AG09319 (cell line): ENCODE data around the gene MYOCD.

ENCODE experiments used
- DNase-seq: peaks from one replicate; pipeline ENCODE4 v3.0.0-alpha.2; 2010; ENCODE audit warnings: low read depth; ENCODE audit errors: extremely low read depth
- TF ChIP-seq, protein P1 (sequence below): IDR thresholded peaks from 2 replicates; pipeline ENCODE4 v1.5.1; 2011; ENCODE audit warnings: low read depth, mild to moderate bottlenecking, inconsistent platforms, low read length, moderate library complexity

The MYOCD gene

DNA sequence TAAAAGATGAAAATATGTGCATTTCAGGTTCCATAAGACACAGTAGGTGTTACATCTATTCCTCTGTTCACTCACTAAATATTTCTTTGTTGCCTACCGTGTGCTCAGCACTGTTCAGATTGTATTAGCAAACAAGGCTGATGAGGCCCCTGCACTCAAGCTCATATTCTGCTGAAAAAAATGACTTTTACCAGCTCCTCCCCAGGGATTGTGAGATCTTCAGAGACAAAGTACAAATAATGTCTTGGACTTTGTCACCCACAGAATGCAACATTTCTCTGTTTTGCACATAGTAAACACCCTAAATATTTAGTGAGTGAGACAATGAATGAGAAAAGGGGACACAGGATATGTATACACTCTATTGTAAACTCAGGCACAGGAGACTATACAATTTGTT lies 21.9 kb upstream of the MYOCD start:
- no peak for DNase-seq
- TF ChIP-seq, protein P1, sequence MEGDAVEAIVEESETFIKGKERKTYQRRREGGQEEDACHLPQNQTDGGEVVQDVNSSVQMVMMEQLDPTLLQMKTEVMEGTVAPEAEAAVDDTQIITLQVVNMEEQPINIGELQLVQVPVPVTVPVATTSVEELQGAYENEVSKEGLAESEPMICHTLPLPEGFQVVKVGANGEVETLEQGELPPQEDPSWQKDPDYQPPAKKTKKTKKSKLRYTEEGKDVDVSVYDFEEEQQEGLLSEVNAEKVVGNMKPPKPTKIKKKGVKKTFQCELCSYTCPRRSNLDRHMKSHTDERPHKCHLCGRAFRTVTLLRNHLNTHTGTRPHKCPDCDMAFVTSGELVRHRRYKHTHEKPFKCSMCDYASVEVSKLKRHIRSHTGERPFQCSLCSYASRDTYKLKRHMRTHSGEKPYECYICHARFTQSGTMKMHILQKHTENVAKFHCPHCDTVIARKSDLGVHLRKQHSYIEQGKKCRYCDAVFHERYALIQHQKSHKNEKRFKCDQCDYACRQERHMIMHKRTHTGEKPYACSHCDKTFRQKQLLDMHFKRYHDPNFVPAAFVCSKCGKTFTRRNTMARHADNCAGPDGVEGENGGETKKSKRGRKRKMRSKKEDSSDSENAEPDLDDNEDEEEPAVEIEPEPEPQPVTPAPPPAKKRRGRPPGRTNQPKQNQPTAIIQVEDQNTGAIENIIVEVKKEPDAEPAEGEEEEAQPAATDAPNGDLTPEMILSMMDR: no peak

DNA sequence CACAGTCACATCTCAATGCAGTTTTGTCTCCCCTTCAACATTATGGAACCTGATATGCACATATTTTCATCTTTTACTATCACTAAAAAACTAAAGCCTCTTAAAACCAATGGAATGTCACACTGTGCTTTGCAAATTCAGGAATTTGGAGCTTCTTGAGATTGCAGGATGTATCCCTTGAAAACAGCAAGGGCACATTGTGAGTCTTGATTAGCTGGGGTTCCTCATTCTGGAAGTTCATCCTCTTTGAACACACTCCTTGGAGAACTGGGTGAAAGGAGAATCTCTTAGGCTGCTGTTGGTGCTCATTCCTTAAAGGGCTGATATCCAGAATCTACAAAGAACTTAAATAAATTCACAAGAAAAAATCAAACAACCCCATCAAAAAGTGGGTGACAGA lies 21.1 kb upstream of the MYOCD start:
- DNase-seq: no peak
- TF ChIP-seq, protein P1: no peak

DNA sequence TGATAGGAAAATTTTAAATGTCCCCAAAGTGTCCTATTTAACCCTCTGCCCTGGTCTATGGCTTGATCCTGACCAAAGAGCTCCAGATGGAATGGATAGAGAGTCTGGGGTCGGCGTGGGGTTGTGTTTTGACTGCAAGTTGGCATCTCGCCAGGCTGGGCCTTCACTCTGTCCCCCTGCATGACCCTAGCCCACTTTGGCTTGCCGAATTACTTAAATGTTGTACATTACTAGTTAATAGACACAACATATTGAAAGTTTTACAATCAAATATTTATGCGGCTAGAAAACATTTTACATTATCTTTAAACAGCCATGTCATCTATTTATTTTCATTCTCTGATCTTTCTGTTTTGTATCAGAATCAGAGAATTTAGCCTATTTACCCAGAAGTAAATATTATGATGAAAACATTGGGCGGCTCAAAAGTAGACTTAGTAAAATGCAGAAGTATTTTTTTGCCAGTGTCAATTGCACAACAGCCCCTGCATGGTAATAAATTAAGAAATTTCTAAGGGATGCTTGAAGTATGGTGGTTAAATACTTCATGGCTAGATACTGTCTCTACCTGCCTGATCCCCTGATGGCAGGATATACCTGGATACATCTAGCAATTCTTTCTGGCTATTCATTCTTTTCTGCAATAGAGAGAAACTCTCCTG lies 18.8 kb upstream of the MYOCD start:
- DNase-seq: no peak
- TF ChIP-seq, protein P1: no peak

DNA sequence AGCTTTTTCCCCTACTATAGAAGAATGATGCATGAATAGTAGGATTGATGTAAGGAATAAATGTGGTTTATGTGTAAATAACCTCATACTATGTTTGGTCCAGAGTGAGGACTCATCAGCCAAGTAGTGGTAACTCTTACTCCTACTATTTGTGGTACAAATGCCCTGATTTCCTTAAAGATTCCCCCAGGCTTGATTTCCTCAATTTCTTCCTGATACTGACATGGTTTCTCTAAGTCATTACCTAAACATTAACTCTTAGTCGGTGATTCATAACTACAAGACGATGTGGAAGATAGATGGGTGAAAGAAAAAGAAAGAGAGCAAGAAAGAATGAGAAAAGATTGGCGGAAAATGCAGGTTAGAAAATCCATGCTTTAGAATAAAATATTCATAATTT lies 17.2 kb upstream of the MYOCD start:
- TF ChIP-seq, protein P1: no peak
- DNase-seq: no peak

DNA sequence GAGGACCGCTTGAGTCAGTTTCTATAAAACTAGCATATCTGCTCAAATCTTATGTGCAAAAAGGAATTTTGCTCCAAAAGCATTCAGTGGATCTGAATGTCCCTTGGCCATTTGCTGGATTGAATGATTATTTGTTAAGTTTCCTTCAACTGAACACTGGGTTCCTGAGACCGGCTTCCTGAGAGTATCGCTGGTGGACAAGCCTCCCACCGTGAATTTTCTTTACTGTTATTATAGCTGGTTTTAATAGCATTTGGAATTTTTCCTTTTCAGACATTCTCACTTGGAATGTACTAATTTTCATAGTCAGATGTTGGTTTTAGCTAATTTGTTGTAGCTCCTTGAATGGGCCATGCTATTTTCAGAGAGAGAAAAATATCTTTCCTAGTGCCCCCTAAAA lies 9.8 kb upstream of the MYOCD start:
- DNase-seq: no peak
- TF ChIP-seq, protein P1: no peak

DNA sequence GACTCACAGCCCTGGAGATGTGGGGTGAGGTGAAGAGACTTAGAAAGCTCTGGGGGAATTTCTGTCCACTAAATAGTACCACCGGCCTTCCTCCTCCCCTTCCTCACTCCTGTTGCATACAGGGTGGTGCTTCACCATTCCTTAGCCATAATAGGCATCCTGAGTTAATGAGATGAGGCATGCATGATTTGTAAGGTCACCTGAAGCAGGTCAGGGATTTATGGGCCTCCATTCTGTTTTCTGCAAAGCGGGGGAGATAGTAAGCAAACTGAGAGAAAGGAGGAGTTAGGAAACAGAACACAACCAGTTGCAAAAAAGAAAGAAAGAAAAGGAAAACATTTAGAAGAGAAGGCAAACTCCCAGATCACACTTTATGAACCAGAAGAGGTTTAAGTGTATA lies 9.3 kb upstream of the MYOCD start:
- DNase-seq: no peak
- TF ChIP-seq, protein P1: no peak

DNA sequence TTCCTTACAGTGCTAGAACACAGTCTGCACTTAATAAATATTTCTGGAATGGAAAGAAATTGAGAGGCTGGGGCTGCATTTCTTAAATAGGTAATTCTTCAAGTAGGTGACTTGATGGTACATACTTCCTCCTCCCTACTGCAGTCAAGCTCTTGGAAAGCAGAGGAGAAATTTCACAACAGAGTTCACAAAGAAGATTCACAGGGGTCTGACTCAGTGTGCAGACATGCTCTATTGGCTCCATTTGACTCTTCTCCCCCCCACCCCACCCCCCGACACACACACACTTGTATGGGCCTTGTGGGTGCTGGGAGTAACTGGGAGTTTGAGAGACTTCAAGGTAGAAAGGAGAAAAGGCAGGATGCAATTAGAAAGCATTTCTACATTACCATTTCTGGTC lies 6.2 kb upstream of the MYOCD start:
- TF ChIP-seq, protein P1: no peak
- no peak for DNase-seq
